Measurements from ENCODE around the gene UBQLN1. TPM values are rescaled to one million over a fixed set of nuclear protein-coding genes. Genes with fewer than 3 reads are reported as not detected.

The UBQLN1 gene
- total and polyA plus RNA-seq, 9 of the 15 experiments (the other 6 are each of a cell fraction or from before 2014, with no cell fraction given) = 7.5 to 120 (median 52.8) TPM

DNA sequence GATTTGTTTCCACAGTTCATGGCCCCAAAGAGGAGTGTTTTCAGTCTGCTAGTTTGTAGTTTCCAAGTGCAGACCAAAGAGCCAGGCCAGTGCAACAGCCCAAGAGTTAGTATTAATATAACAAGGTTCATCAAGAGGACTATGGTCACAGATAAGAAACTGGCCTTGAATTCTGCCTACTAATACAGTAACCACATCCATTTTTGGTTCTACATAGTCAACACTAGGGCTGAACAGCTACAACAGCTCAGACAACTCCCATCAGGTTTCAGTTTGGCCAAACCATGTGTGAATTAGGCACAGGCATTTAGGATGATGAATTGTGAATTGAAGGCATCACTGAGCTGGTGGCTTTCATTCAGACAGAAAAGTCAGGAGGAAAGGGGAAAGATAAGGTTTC is 13.8 kb upstream of the UBQLN1 start (continued):
- TF ChIP-seq, protein P1, sequence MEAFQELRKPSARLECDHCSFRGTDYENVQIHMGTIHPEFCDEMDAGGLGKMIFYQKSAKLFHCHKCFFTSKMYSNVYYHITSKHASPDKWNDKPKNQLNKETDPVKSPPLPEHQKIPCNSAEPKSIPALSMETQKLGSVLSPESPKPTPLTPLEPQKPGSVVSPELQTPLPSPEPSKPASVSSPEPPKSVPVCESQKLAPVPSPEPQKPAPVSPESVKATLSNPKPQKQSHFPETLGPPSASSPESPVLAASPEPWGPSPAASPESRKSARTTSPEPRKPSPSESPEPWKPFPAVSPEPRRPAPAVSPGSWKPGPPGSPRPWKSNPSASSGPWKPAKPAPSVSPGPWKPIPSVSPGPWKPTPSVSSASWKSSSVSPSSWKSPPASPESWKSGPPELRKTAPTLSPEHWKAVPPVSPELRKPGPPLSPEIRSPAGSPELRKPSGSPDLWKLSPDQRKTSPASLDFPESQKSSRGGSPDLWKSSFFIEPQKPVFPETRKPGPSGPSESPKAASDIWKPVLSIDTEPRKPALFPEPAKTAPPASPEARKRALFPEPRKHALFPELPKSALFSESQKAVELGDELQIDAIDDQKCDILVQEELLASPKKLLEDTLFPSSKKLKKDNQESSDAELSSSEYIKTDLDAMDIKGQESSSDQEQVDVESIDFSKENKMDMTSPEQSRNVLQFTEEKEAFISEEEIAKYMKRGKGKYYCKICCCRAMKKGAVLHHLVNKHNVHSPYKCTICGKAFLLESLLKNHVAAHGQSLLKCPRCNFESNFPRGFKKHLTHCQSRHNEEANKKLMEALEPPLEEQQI (IDR thresholded peaks at IDR 0.05) = no peak

DNA sequence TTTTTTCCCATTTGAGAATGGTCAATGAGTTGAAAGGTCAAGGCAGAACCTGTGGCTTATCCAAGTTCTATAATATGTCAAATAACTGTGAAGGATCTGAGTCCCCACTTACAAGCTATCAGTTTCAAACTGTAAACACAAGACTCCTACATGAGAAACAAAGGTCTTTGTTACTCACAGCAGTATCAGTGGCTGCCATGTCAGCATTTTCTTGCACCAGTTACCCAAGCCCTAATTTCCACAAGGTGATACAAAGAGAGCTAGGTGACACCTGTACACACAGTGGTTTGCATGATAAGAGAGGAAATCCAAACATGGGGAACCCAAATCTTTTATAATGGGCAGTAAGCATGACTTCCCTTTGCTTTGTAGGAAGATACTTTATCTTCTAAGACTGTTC is 8.0 kb upstream of the UBQLN1 start:
- no peak overlapping the region for H3K9ac ChIP-seq (ENCODE audit: insufficient read depth in 1 of 2, low read depth in 2 of 2, low read length in 2 of 2)
- H3K4me3 ChIP-seq = no peak overlapping the region
- no peaks in the 10 kb centered on the region for H3K9me3 ChIP-seq (replicated peaks; ENCODE audit: control insufficient read depth, insufficient read depth, low read depth, low read length)
- POLR2A ChIA-PET = no interaction called here
- H3K9me1 ChIP-seq (ENCODE audit: control insufficient read depth, insufficient read depth, low read length) = no peaks in the 10 kb centered on the region
- H3K4me2 ChIP-seq (ENCODE audit: insufficient read depth, low read length) = no peak overlapping the region
- TF ChIP-seq ARID2 (IDR thresholded peaks at IDR 0.05) (no peak), RUNX1 (IDR thresholded peaks at IDR 0.05; ENCODE audit: low read depth) (no peak), MAFK (IDR thresholded peaks at IDR 0.05; ENCODE audit: low read length) (0 out of 2 replicates have a peak, but pooled peaks have one; percentile 10), ARHGAP35 (IDR thresholded peaks at IDR 0.05; ENCODE audit: partially characterized antibody) (no peak), ZNF316 (IDR thresholded peaks at IDR 0.05) (peak; percentile 50)
- H3K79me2 ChIP-seq (ENCODE audit: control insufficient read depth, insufficient read depth, low read length) = no peaks in the 10 kb centered on the region
- intact Hi-C loops (cut with micrococcal nuclease) (no loop called here), in situ Hi-C loops (cut with MboI) (no loop called here)
- CTCF ChIA-PET (ENCODE audit: low intra/inter-chr PET ratio) = no interaction called here
- FAIRE-seq (no peak), ATAC-seq (no peak), DNase-seq (ENCODE audit: extremely low read depth in 1 of 4, low spot score in 3 of 4) (no peak)
- no peak overlapping the region for H3K27ac ChIP-seq (ENCODE audit: extremely low read depth, low read depth, low read length)
- H3K4me1 ChIP-seq (replicated peaks in 1 of 2; ENCODE audit: control insufficient read depth in 2 of 2, insufficient read depth in 2 of 2, low read length in 2 of 2) = no peaks in the 10 kb centered on the region
- no peaks in the 10 kb centered on the region for H4K20me1 ChIP-seq (replicated peaks; ENCODE audit: control insufficient read depth, insufficient read depth, low read length)
- no peaks in the 10 kb centered on the region for H3K27me3 ChIP-seq (ENCODE audit: control insufficient read depth in 2 of 2, insufficient read depth in 2 of 2, low read length in 2 of 2)
- H2AFZ ChIP-seq (ENCODE audit: low read depth, low read length) = no peak overlapping the region
- BruUV-seq (replicated peaks) = no TSS peak
- no peaks in the 10 kb centered on the region for H3K36me3 ChIP-seq (ENCODE audit: control insufficient read depth, insufficient read depth, low read length)

All from K562 (cell line).